Erythroblast (primary cell): ENCODE measurements around the gene C6orf89.

ENCODE experiments used
- GATA1 ChIP-seq: IDR thresholded peaks from 2 replicates; pipeline ENCODE4 v1.6.1; 2011; ENCODE audit warnings: low read depth, mild to moderate bottlenecking, control low read depth, low read length, moderate library complexity
- POLR2A ChIP-seq: IDR thresholded peaks from 2 replicates; pipeline ENCODE4 v1.6.1; 2011; ENCODE audit warnings: mild to moderate bottlenecking, low read length

DNA sequence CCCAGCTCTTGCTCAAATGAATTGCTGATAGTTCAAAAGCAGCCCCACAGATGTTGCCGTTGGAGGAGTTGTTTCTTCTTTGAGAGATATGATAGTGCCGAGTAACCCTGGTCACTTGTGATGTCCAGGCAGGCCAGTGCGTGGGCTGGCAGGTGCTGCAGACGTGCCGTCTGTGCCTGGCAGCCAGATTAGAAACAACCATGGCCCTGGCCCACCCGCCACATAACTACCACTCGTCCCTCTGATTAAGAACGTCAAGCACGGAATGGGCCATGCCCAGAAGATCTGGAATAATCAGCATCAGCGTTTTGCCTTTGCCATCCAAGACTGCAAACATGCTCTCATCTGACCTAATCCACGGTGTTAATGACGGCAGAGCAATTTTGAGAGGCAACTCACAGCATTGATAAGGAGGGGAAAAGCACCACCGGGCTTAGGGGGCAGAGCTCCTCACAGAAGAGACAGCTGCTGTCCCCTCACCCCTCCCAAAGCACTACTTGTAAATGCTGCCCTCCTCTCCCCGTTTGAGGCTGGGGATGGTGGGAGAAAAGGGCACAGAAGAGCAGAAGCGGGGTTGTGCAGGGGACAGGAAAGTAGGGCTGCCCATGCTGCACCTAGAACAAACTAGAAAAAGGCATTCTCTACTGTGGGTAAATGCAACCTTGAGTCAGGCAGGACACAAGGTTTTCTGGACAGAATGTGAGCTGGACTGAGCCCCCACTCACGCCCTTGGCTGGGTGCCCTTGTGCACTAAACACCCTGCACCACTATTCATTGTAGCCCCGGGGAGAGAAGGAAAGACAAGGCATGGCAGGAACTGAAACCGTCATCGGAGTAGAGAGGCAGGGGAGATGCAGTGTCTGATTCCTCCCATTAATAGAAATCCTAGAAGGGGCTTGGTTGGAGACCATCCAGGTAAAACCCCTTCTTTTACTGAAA lies 41.3 kb upstream of the C6orf89 start:
- TF ChIP-seq POLR2A (no peak), GATA1 (no peak)
